ENCODE results near the gene ABHD16A. TPM values are rescaled to one million over a fixed set of nuclear protein-coding genes. Genes with fewer than 3 reads are reported as not detected.

Gene ABHD16A
- total and polyA plus RNA-seq, 8 donors = 14.9 to 61.5 (median 21.5) TPM

GRCh38 chr6:31676322-31676903 lies 26.7 kb downstream of the ABHD16A start:
- no peaks in the 10 kb centered on the region for H3K9me3 ChIP-seq
- peaks cover 4 to 8% (median 6%) of the 10 kb centered on the region in 3 donors for H3K36me3 ChIP-seq
- H3K4me1 ChIP-seq = peaks cover 3 to 5% (median 3%) of the 10 kb centered on the region in 3 donors
- FAIRE-seq (no peak), DNase-seq (no peak), ATAC-seq (no peak)
- H3K4me3 ChIP-seq = no peak overlapping the region
- H3K27me3 ChIP-seq = no peaks in the 10 kb centered on the region
- no peak overlapping the region for H3K27ac ChIP-seq
- 77 to 89% methylated on average over 4 of the region's 4 CpGs for WGBS, 2 donors
- intact Hi-C loops (cut with DNase I) = no loop called here
- TF ChIP-seq CTCF (IDR thresholded peaks at IDR 0.05) = no peak

- Histone ChIP-seq H3K27me3 (no peaks in the 10 kb centered on the region), H3K4me3 (no peak within 1 kb of the TSS), H3K36me3 (peaks cover 7 to 51% (median 27%) of the 10 kb centered on the region in 3 donors), H3K27ac (no peak within 1 kb of the TSS), H3K9me3 (no peaks in the 10 kb centered on the region), H3K4me1 (peaks cover 0 to 10% (median 9%) of the 10 kb centered on the region in 3 donors)
- intact Hi-C loops (cut with DNase I) = no loop called here
- DNase-seq = no peak
- FAIRE-seq = no peak
- TF ChIP-seq CTCF (IDR thresholded peaks at IDR 0.05) = no peak
- no peak for ATAC-seq
- WGBS, 2 donors = 74 to 80% methylated on average over 8 of the region's 8 CpGs
Observed at GRCh38 chr6:31669676-31670075, 33.4 kb downstream of the ABHD16A start, which contains the start of gene LY6G5B. Gene LY6G5B, plus strand, starts transcription at chr6:31669976. Its CDS starts 975 bp downstream, at chr6:31670951.

DNA sequence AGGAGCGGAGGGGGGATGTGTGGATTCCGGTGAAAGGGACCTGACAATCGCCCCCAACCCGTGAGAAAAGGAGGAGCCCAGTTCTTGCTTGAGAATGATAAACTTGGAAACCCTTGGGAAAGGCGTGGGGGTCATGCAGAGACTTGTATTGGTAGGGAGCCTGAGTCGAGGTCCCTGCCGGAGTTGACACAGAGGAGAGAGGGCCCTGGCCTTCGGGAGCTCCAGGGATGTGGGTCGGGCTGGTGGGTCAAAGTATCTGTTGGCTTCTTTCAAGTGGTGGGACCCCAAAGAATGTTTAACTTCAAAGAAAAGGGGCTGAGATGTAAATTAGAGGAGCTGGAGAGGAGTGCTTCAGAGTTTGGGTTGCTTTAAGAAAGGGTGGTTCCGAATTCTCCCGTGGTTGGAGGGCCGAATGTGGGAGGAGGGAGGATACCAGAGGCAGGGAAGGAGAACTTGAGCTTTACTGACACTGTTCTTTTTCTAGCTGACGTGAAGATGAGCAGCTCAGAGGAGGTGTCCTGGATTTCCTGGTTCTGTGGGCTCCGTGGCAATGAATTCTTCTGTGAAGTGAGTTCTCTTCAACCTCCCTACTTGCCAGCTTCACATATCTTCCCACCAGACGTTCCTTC lies 36.7 kb downstream of the ABHD16A start:
- peaks cover 4 to 43% (median 21%) of the 10 kb centered on the region in 3 donors for H3K36me3 ChIP-seq
- WGBS, 2 donors = 3% methylated on average over 15 of the region's 15 CpGs
- no peaks in the 10 kb centered on the region for H3K9me3 ChIP-seq
- DNase-seq (no peak), FAIRE-seq (no peak), ATAC-seq (no peak)
- H3K27ac ChIP-seq = peak overlapping the region; percentile 25 to 80 (median 68)
- no peaks in the 10 kb centered on the region for H3K27me3 ChIP-seq
- H3K4me3 ChIP-seq = peak overlapping the region; percentile 66 to 80 (median 74)
- TF ChIP-seq CTCF (IDR thresholded peaks at IDR 0.05) = no peak
- H3K4me1 ChIP-seq = peaks cover 11 to 24% (median 23%) of the 10 kb centered on the region in 3 donors
- intact Hi-C loops (cut with DNase I) = no loop called here

- FAIRE-seq (no peak), DNase-seq (peak; percentile 93 to 99 (median 97)), ATAC-seq (peak; percentile 90 to 94 (median 91))
- intact Hi-C loops (cut with DNase I) = no loop called here
- Histone ChIP-seq H3K9me3 (no peaks in the 10 kb centered on the region), H3K27ac (peak within 1 kb of the TSS; percentile 71 to 90 (median 78)), H3K4me3 (peak within 1 kb of the TSS; percentile 66 to 80 (median 74)), H3K27me3 (no peaks in the 10 kb centered on the region), H3K36me3 (peaks cover 2 to 37% (median 15%) of the 10 kb centered on the region in 3 donors), H3K4me1 (peaks cover 11 to 24% (median 23%) of the 10 kb centered on the region in 3 donors)
- no peak for TF ChIP-seq CTCF (IDR thresholded peaks at IDR 0.05)
- WGBS, 2 donors = 0 to 1% methylated on average over 63 of the region's 63 CpGs
Observed at GRCh38 chr6:31665501-31666336, 37.4 kb downstream of the ABHD16A start, which contains the start of gene CSNK2B. Gene CSNK2B, plus strand, starts transcription at chr6:31666080. Its CDS starts 752 bp downstream, at chr6:31666832.
